ENCODE measurements around the gene RAD51B.

Gene RAD51B

DNA sequence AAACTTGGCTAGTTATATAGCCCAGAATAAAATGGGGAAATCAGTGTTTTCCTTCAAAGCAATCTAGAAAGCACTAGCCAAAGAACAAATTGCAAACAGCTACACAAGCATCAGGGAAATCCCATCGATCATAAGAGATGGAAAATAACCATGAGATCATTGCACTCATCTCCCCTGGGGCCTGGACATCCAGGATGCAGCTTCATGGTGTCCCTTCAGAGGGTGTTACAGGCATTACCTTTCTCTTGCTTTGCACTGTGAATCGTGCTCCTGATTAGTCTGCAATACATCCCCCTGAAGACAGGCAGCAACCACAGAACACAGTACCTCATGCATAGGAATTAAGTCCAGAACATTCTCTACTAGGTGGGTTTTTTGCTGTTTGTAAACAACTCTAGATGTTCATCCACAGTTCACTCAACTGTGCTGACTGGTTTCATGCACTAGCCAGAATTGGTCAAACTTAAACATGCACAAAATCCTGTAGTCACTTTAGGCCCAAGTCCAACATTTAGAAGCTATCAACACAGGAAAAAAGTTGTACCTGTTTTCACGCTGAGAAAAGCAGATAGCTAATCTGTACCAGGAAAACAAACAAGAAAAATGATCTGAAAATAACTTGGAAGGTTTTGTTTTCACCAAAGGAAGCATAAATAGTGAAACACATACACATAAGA, 853.2 kb downstream of the RAD51B start:
- DNase-seq (ENCODE audit: low read depth), result no peak

DNA sequence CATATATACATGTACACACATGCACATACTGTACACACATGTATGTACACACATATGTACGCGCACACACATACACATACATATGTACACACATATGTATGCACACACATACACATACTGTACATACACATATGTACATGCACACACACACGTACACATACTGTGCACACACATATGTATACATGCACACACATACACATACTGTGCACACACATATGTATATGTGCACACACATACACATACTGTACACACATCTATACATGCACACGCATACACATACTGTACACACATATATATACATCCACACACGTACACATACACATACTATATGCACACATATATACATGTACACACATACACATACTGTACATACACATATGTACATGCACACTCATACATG, 853.9 kb downstream of the RAD51B start:
- no peak for DNase-seq (ENCODE audit: low read depth)

DNA sequence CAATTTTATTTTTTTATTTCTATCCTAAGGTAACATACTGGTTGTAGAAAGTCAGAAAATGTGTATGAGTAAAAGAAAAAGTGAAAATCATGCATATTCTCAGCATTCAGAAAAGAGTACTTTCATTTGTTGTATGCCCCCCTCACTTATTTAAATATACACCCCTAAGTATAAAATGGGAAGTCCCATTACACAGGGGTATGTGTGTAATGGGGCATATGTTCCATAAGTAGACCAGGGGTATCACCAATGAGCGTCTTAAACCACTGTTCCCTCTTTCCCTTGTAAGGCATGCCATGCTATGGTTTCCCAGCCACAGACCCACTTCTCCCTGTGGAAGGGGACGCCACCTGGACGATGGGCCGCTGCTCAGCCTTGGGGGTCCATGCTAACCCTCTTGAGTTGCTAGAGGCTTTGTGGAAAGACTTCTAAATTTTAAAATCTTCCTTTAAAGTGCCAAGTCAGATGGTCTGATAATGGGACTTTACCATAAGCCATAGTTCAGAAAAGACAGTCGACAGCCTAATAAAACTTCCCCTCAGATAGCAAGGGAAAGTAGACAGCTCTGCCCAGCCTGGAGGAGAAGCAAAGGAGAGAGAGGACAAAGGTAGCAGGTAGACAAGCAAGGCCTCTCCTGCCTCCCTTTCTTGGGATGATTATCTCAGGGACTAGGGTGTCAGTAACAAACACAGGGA, 855.1 kb downstream of the RAD51B start:
- no peak for DNase-seq (ENCODE audit: low read depth)

DNA sequence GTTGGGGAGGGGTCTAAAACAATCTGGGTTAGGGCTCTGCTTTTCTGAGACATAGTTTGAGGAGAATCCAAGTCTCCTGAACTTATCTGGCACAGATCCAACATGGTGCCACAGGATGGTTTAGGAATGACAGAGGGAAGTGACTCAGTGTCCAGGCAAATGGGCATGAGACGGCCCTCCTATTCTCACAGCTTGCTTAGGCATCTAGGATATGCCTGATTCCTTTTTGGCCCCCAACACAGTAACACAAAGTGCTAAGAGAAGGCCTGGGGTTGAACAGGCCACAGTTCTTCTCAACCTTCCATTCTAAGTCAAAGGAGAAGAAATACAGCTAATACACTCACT, 855.6 kb downstream of the RAD51B start:
- DNase-seq (ENCODE audit: low read depth), result no peak

DNA sequence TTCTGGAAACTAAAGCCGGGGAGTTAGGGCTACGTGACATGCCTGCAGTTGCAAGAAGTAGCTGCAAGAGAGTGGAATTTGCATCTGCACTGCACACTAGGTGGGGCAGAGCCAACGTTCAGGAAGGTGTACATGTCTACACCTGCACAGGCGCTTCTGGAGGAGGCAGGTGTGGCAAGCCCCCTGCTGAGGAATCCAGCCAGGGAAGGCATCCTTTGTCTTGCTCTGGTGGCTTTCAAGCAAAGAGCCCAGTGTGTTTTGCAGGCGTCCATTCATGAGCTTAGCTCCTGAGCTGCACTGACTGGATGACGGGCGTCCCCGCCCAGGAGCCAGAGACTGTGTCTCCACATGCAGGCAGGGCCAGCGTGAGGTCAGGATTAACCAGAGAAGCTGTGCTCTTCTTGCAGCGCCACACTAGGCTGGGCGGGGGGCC, 856.9 kb downstream of the RAD51B start:
- no peak for DNase-seq (ENCODE audit: low read depth)

DNA sequence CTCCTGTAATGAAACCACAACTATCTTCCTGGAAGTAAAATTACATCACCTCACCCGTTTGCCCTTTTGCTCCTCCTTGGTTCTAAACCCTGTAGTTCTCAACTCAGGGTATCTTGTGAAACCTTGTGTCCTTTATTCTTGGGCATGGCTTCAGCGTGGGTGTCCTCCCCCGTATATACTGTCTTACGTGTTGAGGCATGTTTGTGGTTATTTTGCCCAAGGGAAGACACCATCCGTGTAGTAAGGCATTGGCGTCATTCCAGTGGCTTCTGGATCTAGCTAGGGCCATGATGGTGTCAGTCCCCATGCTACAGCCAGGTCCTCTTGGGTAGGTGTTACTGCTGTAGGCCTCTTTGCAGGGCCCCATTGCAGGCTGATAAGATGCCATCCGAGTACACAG, 857.9 kb downstream of the RAD51B start:
- no peak for DNase-seq (ENCODE audit: low read depth)

DNA sequence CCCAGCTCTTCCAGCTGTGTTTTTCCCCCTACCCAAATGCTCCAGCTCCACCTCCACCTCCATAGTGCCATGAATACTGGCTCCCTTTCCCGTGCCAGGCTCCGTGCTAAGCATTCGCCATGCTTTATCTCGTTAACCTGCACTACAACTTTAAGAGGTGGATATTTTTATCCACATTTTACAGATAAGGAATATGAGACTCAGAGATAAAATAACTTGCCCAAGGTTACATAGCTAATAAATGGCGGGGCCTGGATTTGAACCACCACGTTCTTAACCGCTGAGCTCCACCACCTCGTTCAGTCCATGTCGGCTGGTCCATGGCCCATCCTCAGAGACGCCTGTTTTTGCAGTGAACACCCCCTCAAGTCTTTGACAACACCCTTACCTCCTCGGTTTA, 858.3 kb downstream of the RAD51B start:
- DNase-seq (ENCODE audit: low read depth), result no peak

DNA sequence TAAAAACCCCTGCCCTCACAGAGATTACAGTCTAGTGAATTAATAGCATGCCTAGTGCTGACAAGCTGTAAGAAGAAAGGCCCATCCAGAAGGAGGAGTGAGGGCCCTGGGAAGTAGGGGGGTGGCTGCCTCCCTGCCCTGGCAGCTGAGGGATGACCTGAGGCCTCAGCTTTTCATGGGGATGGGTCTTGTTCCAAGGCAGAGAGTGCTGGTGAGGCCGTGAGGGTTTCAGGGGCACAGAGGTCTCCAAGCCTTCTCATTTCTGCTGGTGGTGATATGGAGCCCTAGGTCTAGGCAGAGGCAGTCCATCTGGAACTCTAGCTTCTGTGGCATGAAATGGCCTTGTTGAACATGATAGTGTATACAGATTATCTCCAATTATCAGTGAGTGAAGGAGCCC, 858.9 kb downstream of the RAD51B start:
- no peak for DNase-seq (ENCODE audit: low read depth)

DNA sequence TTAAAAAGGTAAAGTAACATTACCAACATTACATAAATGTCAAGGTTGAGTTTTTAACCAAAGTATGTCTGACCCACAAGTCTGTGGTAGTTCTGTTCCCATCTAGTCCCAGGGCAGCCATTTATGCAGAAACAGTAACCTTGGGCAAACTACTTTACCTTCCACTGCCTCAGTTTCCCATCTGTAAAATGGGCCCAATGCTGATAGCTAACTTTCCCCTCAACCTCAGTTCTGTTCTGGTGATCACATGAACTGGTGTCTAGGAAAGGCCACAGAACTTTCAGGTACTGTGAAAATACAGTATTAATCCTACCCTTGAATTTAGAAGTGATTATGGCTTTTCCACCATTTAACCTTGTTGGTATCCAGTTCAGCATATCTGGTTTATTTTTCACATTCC, 859.7 kb downstream of the RAD51B start:
- DNase-seq (ENCODE audit: low read depth), result no peak

DNA sequence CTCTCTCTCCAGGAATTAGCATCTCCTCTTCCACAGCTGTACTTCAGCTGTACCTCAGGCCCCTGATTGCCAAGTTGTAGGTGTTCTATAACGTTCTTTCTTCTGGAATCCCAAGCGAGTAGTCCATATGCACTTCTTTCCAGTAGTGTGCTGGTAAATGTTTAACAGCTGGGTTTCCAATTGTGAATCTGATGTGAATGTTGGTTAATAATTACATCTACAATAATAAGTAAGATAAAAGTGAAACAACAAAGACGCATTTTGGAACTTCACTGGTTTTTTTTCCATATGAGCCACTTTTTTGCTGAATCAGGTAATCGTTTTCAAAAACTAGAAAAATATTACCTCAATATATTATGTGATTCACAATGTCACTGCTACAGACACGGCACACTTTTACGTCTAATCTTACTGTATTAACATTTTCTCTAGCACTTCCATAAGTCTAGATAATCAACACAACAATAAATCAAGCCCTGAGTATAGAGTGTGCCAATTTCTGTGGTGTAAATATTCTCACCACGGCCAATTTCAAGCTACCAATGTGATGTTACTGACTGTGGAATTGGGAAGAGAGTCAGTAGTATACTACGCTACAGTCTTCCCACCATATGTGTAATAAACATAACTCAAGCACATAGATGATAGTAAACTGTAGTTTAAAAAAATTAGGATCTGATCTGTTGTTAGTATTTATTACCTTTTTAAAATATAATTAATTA, 860.3 kb downstream of the RAD51B start:
- no peak for DNase-seq (ENCODE audit: low read depth)

DNA sequence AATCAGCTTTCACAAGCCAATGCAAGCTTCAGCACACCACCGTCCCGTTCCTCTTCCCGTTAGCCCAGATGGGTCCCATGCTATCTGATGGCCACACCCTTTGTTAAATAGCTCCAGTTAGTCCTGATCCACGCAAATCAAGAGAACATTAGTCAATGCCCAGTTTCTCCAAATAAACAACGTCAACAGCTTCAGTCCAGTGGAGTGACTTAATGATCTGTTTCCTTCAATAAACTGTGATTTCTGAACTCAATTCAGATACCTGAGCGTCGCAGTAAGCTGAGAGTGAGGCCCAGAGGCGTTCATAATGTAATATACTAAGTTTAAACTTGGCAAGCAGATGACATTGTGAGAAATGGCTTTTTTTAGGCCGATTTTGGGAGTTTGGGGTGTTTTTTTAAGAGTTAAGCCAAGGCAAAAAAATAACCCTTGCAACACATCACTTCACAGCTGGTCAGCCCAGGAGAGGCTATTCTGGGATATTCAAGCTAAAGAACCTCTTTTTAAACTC, 861.0 kb downstream of the RAD51B start:
- no peak for DNase-seq (ENCODE audit: low read depth)

DNA sequence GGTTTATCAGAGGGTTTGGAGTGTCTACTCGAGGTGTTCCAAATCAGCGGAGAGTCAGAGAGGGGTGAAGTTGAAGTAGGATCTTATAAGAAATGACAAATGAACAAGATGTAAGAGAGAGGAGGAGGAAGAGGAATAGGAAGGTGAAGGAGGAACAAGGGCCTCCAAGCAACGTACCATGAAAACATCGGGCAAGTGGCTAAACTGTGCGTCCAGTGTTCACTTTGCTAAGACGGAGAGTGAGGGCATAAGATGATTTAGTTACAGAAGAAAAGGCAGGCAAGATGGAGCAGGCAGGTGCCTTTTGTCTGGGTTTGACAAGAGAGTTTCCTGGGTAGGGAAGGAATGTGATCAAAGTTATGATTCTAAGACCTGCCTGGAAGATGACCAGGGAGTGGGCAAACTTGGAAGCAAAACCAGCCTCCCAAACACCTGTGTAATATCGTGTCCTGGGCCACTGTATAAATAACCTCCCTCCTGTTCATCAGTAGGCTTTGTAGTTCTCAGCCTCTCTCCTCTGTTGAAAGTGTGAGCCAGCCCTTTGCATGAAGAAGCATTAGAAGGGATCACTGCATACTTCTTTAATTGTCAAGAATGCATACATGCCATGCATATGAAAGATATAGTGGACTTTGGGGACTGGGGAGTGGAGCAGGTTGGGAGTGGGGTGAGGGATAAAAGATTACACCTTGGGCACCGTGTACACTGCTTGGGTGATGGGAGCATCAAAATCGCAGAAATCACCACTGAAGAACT, 861.9 kb downstream of the RAD51B start:
- DNase-seq (ENCODE audit: low read depth), result no peak

DNA sequence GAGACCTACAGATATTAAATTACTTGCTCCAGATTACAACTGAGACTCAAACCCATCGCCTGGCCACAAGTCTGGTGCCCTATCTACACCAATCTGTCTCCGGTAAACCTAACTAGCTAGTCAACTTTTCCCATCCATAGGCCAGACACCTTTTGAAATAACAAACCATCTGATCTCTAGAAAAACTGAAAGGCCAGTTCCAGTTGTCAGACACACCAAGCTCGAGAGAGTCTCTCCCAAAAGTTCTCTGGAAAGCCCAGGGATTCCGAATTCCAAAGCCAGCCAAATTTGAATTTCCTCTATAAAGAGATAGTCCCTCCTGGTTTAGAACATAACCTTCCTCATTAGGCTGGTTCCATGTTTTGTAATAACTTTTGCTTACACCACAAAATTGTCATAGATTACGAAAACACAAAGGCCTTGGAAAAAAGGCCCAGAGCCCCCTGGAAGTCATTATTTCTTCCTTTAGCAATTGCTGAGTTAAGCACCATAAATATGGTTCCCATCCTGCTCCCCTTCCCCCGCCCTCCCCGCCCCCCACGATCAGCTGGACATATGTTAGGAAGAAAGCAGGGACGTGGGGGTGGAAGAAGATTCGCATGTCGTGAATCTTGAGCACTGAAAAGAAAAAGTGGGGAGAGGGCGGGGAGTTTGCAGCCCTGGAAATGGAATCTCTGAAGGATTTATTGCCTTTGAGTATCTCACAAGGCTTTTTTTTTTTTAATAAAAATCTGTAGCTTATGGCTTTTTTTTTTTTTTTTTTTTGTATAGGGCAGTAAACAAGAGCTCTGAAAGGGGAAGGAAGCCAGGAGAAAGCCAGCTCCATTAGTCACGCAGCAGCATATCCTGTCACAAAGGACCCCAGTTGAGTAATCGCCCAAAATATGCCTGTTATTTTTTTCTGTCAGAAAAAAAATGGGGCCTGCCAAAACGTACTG, 862.9 kb downstream of the RAD51B start:
- peak; percentile 96 for DNase-seq (ENCODE audit: low read depth)

DNA sequence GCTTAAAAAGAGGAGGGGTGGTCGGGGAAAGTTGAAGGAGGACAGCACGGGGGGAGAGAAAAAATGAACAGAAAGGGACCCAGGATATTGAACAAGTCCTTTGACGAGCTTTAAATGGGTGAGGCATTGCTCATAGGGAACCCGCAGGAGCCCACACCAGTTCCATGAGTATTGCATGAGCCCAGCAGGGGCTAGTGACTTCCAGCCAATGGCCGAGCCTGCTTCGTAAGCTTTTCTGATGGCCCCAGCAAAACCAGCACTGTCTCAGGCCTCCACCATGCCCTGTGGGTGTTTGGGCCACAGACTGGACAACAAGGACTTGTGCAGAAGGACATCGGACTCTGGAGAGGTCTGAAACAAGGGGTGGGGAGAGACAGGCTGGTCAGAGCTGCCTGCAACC, 863.7 kb downstream of the RAD51B start:
- DNase-seq (ENCODE audit: low read depth), result no peak

DNA sequence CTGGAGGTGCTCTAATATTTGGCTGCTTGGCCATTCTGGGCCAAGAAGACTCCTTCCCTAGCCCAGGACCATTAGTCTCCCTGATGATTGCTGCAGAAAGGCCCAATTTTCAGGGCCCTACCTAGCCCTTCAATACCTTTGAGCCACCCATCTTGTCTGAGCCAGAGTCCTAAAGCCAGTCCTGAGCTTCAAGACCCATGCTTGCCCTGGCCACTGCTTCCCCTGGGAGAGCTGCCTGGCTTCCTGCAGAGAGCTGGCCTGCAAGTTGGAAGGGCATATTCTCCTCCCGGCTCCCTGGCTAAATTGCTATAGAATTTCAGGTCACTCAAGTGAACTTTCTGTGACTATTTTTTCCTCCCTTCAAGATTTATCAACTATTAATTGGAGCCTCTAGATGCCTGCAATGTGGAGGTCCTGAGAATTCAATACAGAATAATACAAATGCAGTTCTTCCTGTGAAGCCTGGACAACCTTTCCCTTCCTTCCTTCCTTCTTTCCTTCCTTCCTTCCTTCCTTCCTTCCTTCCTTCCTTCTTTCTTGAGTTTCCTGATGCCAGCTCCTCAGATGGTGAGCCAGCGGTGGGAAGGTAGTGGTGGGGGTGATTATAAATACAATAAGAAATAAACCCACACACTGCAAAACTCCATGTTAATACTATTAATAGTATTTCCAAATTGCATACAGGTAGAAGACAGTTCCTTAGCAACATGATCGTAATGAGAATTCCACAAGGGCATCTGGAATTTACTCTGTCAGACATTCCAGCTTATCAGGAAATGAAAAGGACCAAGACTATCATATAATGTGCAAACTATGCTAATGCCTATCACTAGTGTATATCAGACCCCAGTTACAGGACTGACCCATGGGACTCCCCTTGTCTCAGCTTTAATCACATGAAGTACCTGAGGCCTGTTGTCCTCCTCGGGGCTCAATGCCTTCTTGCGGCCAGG, 865.2 kb downstream of the RAD51B start:
- DNase-seq (ENCODE audit: low read depth), result no peak

DNA sequence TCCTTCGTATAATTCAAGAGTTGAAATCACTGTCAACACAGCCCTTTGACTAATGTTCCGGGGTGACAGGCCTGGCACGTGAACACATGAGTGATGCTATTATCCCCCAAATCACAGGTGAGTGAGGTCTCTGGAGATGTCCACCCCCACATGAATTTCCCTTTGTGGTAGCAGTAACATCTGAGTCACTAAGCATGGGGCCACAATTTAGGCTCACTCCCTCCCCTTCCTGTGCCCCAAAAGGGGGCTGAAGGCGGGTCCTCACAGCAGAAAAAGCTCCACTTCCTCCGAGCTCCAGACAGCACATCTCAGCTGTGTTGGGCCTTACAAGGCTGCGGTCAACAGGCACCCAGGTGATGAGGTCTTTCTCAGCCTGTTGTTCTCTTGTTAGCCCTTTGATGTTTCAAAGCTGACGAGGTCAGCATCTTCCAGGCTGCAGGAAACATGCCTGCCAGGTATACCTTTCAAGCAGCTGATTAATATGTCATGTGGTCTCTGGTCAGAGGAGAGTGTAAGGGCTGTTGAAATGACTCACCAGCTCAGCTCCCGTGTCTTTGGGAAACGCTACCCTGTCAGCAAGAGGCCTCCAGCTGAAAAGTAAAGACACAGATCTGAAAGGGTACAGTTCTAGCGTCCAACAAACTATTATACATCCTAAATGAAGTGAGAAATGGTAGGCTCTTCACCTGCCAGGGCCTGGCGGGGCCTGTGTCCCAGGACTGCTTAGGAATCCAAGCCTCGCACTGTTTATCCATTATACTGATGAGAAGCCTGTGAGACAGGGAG, 866.0 kb downstream of the RAD51B start:
- no peak for DNase-seq (ENCODE audit: low read depth)

DNA sequence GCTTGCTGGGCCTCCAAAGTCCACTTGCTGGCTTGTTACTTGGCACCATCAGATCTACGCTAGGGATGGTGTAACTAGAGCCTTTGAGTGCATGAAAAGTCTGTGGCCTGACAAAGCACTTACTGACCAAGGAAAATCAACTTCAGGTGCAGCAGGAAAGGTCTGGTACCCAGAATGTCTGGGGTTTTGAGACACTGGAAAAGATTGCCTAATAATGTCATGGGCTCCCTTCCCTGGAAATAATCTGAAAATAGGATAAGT, 866.6 kb downstream of the RAD51B start:
- DNase-seq (ENCODE audit: low read depth), result no peak

DNA sequence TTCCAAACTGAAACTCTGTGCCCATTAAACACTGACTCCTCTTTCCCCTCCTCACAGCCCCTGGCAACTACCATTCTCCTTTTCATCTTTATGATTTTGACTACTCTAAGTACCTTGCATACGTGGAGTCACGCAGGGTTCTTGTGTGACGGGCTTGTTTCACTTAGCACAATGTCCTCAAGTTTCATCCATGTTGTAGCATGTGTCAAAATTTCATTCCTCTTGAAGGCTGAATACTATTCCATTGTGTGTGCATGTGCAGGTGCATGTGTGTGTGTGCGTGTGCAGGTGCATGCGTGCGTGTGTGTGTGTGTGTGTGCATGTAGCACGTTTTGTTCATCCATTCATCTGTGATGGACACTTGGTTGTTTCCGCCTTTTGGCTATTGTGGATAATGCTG, 867.1 kb downstream of the RAD51B start:
- no peak for DNase-seq (ENCODE audit: low read depth)

DNA sequence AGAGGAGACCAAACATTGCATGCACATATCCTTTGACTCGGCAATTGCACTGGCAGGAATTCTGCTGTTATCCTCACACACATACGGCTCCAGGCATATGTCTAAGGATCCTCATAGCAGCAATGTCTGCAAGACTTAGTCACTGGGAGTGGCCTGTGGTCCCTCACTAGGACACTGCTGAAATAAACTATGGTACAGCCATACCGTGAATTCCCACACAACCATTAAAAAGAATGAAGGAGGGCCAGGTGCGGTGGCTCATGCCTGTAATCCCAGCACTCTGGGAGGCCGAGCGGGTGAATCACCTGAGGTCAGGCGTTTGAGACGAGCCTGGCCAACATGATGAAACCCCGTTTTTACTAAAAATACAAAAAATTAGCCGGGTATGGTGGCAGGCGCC, 868.2 kb downstream of the RAD51B start:
- DNase-seq (ENCODE audit: low read depth), result peak; percentile 90
